Nephron (organoid): ENCODE results near the gene LMO7.
A peak's percentile ranks its signal among the peaks of the same experiment; 100 is the strongest.

ENCODE experiments used
- H3K27ac Mint-ChIP-seq, 3 experiments: 2 replicates each; pipeline ENCODE4 v1.8.0; 2020; ENCODE audit warnings: mixed read lengths in 3 of 3, mild to moderate bottlenecking in 2 of 3, moderate library complexity in 1 of 3
- H3K27me3 Mint-ChIP-seq: 2 replicates; pipeline ENCODE4 v1.8.0; 2021; ENCODE audit warnings: low read depth, mild to moderate bottlenecking, moderate library complexity, mixed read lengths
- H3K36me3 Mint-ChIP-seq: 2 replicates; pipeline ENCODE4 v1.8.0; 2020; ENCODE audit warnings: low read depth, mixed read lengths
- H3K4me1 Mint-ChIP-seq: 2 replicates; pipeline ENCODE4 v1.8.0; 2020; ENCODE audit warnings: mixed read lengths
- H3K4me3 Mint-ChIP-seq, 3 experiments: 2 replicates each; pipeline ENCODE4 v1.8.0; 2020; ENCODE audit warnings: mild to moderate bottlenecking in 3 of 3, mixed read lengths in 3 of 3, moderate library complexity in 2 of 3
- H3K9me3 Mint-ChIP-seq: 2 replicates; pipeline ENCODE4 v1.8.0; 2020; ENCODE audit warnings: mixed read lengths
- CTCF ChIP-seq, 3 experiments: fragments of 200-600 bp; sonication (generic); IDR thresholded peaks; one replicate each; pipeline ENCODE4 v1.5.0; 2021; ENCODE audit warnings: antibody characterized with exemption in 3 of 3; ENCODE audit not compliant: unreplicated experiment in 3 of 3

LMO7 gene

DNA sequence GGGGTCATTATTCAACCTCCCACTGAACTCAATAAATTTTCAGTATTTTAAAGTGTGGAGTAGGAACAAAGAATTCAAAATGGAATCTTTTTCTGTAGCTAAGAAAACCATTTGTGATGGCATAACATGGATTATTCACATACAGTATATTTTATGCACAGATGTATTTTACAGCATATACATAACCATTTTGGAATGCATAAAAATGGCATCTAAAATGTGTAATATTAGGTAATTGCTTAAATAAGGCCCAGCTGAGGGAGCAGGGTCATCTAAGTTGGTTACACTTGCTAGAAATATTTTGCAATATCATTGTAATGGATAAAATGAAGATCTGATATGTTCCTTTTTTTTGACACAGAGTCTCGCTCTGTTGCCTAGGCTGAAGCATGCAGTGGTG, 146.9 kb downstream of the LMO7 start:
- Mint-ChIP-seq H3K27me3 (no peaks in the 10 kb centered on the region), H3K27ac (no peak overlapping the region), H3K4me1 (peaks cover 11% of the 10 kb centered on the region), H3K9me3 (peaks cover 21% of the 10 kb centered on the region), H3K4me3 (no peak overlapping the region), H3K36me3 (peaks cover 29% of the 10 kb centered on the region)
- TF ChIP-seq CTCF (IDR thresholded peaks at IDR 0.05; ENCODE audit: unreplicated experiment in 3 of 3) = no peak

- peaks cover 23% of the 10 kb centered on the region for H3K36me3 Mint-ChIP-seq
- H3K9me3 Mint-ChIP-seq = peaks cover 16% of the 10 kb centered on the region
- H3K4me3 Mint-ChIP-seq = no peak overlapping the region
- peaks cover 11% of the 10 kb centered on the region for H3K4me1 Mint-ChIP-seq
- peak overlapping the region in 2 of 3 experiments; percentile 30 for H3K27ac Mint-ChIP-seq
- TF ChIP-seq CTCF (IDR thresholded peaks at IDR 0.05; ENCODE audit: unreplicated experiment in 3 of 3) = no peak
- no peaks in the 10 kb centered on the region for H3K27me3 Mint-ChIP-seq
These were observed 147.9 kb downstream of the LMO7 start for GRCh38 chr13:75784003-75784402.

DNA sequence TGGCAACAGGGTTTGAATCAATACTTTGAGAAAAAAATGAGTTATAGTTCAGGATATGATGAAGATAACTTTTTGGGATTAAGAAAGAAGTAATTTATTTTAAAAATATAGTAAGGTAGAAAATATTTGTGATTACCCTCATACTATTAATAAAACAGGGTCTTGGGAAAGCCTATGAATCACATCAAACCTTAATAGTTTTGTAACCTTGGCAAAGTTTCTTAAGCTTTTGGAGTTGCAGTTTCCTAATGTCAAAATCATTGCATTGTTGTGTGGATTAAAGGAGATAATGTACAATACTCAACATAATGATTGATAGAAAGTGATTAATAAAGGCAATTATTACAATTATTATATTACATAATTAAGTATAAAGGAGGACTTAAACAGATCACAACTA, 149.0 kb downstream of the LMO7 start:
- no peak for TF ChIP-seq CTCF (IDR thresholded peaks at IDR 0.05; ENCODE audit: unreplicated experiment in 3 of 3)
- no peaks in the 10 kb centered on the region for H3K27me3 Mint-ChIP-seq
- H3K4me1 Mint-ChIP-seq = peaks cover 11% of the 10 kb centered on the region
- H3K9me3 Mint-ChIP-seq = peaks cover 12% of the 10 kb centered on the region
- no peak overlapping the region for H3K27ac Mint-ChIP-seq
- peaks cover 13% of the 10 kb centered on the region for H3K36me3 Mint-ChIP-seq
- H3K4me3 Mint-ChIP-seq = no peak overlapping the region

GRCh38 chr13:75787249-75787928, 151.3 kb downstream of the LMO7 start:
- no peak overlapping the region for H3K27ac Mint-ChIP-seq
- peaks cover 5% of the 10 kb centered on the region for H3K36me3 Mint-ChIP-seq
- H3K4me3 Mint-ChIP-seq = no peak overlapping the region
- no peak for TF ChIP-seq CTCF (IDR thresholded peaks at IDR 0.05; ENCODE audit: unreplicated experiment in 3 of 3)
- peaks cover 24% of the 10 kb centered on the region for H3K4me1 Mint-ChIP-seq
- H3K27me3 Mint-ChIP-seq = no peaks in the 10 kb centered on the region
- H3K9me3 Mint-ChIP-seq = peaks cover 5% of the 10 kb centered on the region

DNA sequence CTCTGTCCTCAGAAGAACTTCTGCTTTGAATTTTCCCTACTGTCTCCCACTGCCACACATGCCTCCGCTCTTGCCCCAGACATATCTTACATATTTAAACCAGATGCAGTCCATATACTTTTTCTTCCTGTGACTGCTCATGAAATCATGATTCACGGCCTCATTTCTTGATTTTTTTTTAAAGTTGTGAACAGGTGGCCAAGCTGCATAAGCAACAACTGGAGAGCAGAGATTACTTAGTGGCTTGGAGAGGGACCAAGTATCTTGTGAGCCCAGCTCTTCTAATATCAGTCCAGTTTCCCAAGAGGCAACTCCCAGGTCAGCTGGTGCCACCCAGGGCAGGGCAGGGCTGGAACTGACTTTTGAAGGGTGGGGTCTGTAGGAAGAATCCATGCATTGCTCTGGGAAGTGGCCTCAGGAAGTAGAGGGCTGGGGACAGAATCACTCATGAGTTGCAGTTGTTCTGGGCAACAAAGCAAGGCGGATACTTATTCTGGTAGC, 152.4 kb downstream of the LMO7 start:
- Mint-ChIP-seq H3K4me3 (no peak overlapping the region), H3K9me3 (no peaks in the 10 kb centered on the region), H3K27me3 (no peaks in the 10 kb centered on the region), H3K4me1 (peaks cover 30% of the 10 kb centered on the region), H3K27ac (no peak overlapping the region), H3K36me3 (no peaks in the 10 kb centered on the region)
- no peak for TF ChIP-seq CTCF (IDR thresholded peaks at IDR 0.05; ENCODE audit: unreplicated experiment in 3 of 3)
